NCI-H2196 treated with DMSO at 0.1 percent for 48 hours (cell line): ENCODE data around the gene INPP5A.
"Not testable (repeated sequence)": the region's sequence is repeated elsewhere in the genome, so short reads cannot be mapped to it uniquely, and the experiment has no call there.

ENCODE experiments used
- DNase-seq: peaks from one replicate; lab custom pipeline; 2025; ENCODE audit not compliant: unreplicated experiment; lab: John Stamatoyannopoulos, UW

The INPP5A gene

GRCh38 chr10:132748545-132749370 is 211.2 kb downstream of the INPP5A start:
- no peak for DNase-seq

DNA sequence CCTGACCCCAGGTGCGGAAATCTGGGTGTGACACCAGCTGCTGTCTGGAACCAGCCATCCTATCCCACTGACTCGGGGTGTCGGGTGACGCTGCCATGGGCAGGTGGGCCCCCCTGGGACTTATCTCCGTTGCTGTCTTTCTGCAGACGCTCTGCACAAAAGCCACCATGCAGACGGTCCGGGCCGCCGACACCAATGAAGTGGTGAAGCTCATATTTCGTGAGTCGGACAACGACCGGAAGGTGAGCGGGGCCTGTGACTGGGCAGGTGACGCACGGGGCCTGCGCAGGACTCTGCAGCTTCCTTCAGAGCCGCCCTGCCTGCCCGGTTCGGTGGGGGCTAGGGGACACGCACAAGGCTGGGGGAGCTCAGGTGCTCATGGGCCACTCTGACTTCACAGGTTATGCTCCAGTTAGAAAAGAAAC is 211.8 kb downstream of the INPP5A start:
- DNase-seq, result no peak

GRCh38 chr10:132750936-132751335 is 213.3 kb downstream of the INPP5A start:
- DNase-seq, result no peak

DNA sequence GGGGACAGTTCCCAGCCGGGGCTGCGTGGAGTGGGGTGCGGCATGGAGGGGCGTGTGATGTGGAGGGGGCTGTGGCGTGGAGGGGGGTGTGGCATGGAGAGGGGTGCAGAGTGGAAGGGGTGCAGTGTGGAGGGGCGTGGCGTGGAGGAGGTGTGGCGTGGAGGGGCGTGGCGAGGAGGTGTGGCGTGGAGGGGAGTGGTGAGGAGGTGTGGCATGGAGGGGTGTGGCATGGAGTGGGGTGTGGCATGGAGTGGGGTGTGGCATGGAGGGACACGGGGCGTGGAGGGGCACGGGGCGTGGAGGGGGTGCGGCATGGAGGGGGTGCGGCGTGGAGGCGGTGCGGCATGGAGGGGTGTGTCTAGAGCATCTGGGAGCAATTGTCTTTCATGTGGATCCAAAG is 214.8 kb downstream of the INPP5A start:
- DNase-seq, result no peak

GRCh38 chr10:132752961-132753360 is 215.4 kb downstream of the INPP5A start:
- DNase-seq, result no peak

DNA sequence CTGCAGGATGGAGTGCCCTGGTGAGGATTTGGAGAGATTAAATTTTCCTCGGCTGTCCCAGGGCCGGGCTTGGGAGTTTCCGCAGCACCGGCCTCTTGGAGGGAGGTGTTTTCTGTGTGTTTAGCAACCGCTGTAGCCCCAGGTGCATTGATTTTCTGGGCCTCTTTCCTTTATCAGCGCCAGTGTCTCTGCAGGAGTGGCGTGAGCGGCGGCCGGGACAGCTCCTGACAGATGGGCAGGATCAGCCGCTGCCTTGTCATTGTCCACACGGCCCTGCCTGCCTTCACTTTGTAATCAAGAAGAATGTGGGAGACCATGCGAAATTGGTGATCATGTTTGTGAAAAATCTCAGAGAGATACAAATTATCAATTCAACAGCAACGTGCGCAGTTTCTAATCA is 216.0 kb downstream of the INPP5A start:
- DNase-seq, result no peak

DNA sequence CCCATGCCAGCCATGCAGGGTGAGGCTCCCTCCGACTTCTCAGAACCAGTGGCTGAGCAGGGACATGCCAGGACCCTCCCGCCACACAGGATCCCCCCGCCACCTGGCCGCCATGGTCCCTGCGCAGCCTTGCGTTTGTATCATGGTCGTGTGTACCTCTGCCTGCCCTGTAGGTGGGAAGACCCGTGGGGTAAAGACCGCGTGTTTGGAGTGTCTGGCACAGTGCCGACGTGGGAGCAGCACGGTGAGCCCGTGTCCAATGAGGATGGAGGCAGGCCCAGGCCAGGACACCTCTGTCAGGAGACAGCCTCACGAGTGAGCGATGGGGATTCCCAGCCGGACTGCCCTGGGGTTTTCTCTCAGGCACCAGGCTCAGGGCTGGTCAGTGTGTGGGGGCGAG is 216.5 kb downstream of the INPP5A start:
- no peak for DNase-seq

- no peak for DNase-seq
Observed at GRCh38 chr10:132755166-132755711, 217.7 kb downstream of the INPP5A start.

GRCh38 chr10:132756591-132756990 is 219.0 kb downstream of the INPP5A start:
- DNase-seq, result no peak

DNA sequence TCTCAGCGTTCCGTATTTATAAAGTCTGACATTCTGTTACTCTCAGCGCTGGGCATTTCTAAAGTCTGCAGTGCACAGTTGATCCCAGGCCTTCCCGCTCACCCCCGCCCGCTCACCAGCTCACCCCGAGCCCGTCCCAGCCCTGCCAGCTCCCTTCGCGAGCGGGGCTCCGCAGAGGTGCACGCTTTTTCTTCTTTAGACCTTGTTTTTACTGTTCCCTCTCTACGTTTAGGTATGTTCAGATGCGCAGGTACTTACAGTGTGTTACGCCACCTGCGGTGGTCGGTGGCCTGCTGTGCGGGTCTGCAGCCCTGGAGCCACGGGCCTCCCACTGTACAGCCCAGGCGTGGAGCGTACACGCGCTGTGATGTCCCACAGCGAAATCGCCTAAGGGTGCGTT is 219.6 kb downstream of the INPP5A start:
- no peak for DNase-seq

DNA sequence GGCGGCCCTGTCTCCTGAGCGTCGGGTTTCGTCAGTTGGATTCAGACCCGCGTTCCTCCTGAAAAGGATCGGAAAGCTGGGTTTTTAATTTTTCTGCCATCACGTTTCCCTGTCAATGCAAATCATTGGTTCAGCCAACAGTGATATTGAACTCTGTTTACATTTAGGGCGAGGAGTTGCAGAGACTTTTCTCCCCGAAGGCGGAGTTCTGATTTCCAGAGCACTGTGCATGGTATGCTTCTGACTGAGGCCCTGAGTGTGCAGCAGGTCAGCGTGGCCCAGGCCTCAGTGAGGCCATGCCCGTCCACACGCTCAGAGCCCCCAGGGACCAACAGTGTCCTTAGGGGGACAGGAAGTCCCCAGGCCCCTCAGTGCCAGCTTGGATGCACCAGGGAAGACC is 221.3 kb downstream of the INPP5A start:
- no peak for DNase-seq

DNA sequence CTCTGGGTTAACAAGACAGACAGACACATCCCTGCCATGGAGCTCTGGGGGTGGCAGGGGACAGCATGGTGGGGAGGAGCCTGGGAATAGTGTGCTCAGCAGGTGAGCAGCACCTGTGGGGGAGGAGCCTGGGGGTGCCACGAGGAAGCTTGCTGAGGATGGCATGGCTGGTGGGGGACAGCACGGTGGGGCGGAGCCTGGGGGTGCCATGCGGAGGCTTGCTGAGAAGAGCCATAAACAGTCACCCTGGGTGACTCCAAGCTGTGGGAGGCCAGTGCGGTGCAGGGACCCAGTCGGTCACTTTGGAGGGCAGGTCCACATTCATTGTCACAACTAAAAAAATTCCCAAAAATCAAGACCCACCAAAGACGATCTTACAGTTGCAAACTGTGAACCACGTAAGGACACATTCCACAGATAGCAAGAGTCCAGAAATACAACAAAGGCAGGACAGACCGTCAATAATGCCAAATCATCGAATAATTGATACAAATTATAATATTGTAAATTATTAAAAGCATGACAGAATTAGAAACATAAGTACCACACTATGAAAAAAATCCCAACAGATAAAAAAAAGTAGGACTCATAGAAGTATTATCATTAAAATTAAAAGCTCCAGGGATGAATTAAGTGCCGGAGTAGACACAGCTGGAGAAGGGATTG is 223.9 kb downstream of the INPP5A start:
- no peak for DNase-seq

- no peak for DNase-seq
Observed at GRCh38 chr10:132762267-132762666, 224.7 kb downstream of the INPP5A start.

DNA sequence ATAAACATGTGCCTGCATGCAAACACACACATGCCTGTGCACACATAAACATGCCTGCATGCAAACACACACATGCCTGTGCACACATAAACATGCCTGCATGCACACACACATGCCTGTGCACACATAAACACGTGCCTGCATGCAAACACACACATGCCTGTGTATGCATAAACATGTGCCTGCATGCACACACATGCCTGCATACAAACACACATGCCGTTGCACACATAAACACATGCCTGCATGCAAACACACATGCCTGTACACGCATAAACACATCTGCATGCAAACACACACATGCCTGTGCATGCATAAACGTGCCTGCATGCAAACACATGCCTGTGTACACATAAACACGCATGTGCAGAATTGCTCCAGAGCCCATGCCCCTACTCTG is 226.0 kb downstream of the INPP5A start:
- DNase-seq, result no peak

DNA sequence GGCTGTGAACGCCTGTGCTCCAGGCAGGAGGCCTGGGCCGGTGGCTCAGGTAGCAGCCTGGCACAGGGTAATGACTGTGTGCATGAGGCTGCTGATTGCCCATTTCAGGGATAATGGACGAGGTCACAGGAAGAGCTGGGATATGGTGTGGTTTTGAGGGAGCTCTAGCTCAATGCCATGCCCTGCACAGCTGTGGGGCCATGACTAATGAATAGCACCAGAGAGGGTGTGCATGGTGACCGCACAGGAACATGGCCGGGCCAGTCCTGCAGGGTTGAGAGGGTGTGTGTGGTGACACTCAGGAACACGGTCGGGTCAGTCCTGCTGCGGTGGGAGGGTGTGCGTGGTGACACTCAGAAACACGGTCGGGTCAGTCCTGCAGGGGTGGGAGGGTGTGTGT is 226.5 kb downstream of the INPP5A start:
- no peak for DNase-seq

- DNase-seq, result no peak
Observed at GRCh38 chr10:132765435-132765834, 227.8 kb downstream of the INPP5A start.

DNA sequence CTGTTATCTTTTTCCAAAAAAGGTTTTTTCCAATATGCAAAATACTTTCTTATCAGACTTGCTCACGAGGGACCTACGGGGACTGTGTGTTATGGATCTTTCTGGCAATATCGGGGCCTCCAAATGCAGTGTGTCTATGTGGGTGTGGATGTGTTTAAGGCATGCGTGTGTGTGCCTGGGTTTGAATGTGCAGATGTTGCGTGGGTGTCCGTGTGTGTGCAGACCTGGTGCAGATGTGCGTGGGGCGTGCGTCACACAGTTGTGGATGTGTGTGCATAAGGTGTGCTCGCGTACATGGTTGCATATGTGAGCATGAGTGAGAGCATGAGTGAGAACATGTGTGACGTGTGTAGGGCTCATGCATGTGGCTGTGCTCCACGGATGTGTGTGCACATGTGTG is 228.7 kb downstream of the INPP5A start:
- no peak for DNase-seq

DNA sequence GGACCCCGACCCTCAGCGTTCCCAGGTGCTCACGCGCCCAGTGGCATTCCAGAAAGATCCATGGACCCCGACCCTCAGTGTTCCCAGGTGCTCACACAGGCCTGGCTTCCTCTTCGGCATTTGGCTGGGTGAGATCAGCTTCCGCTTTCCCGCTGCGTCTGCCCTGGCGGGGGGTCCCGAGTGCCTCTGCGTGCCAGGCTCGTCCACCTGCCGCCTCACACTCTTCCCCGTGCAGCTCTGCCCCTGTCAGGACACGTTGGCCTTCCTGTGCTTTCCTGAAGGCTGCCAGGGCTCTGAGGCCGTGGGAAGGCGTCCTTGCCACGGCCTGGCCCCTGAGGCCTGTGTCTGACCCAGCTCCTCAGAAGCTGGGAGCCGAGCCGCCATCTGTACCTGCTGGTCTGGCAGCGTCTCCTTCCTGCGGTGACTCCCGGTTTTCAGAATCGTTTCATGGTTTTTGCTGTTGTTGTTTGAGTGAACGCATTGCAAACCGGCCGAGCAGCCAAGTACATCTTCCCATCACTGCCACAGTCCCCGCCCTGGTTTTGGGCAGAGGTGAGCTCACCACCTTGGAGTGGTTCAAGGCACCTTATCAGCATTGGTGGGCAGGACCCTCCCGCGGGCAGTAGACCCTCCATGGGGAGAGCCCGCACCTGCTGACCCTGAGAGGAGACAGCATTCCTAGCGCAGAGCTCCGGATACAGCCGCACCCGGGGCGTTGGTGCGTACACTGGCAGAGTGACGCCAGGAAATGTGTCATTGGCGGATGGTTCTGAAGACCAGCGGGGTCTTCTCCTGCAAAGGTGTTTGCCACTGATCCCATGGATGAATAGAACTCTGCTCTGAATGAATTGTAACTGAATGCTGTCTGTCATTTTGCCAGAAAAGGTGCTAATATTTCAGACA is 231.0 kb downstream of the INPP5A start:
- DNase-seq, result no peak

DNA sequence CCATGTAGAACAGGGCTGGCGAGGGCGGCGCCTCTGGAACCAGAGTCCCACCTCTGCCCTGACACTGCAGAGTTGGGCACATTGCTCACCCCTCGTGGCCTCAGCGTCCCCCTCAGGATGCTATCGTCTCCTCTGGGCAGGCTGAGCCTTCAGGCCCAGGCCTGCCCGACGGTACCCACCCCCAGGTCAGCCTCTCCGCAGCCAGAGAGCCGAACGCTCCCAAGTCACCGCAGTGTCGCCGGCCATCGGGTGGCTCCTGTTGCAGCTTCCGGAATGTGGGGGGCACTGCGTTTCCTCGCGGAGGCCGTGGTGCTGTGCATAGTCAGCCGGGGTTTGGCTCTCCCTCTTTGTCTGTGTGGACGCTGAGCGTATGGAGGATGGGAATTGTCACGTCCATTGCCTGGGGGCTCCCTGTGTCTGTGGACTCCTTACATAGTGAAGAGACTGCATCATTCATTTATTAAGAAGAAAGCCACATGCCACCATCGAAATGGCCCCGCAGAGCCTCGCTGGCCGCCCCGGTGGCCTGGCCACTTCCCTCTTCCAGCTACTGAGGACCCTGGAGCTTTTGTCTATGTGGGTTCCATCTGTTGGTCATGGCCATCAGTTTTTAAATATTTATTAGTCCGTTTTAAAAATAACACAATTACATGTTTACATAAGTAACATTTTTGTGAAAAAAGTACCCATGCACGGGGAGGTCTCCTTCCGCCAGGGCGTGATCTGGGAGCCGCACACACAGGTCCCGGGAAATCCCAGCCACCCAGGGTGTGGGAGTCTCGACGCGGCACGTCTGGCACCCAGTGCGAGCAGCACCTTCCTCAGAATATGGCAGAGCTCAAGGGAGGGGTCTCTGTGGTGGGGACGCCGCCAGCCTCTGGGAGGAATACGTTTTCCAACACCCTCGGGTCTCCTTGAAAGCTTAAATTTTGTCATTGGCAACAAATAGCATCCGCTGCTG is 232.8 kb downstream of the INPP5A start:
- DNase-seq, result no peak

DNA sequence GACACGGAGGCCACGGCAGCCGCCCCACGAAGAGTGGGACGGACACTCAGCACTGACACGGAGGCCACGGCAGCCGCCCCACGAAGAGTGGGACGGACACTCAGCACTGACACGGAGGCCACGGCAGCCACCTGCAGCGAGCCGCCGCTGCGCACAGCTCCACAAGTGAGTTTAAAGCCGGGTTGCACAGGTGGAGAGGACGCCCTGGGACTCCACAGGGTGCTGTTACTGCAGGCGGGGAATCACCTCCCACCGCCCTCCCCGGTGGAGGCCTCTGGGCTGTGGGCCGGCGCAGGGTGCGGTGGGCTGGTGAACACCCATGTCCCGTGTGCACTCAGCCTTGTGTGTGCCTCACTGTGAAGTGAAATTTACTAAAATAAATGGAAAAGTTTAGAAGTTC is 235.2 kb downstream of the INPP5A start:
- DNase-seq, result not testable (repeated sequence)
